Measurements from ENCODE around the gene LIPE. TPM values are rescaled to one million over a fixed set of nuclear protein-coding genes. Genes with fewer than 3 reads are reported as not detected.

Gene LIPE
- total RNA-seq, 1 donor from 2014 or later: 9.1 TPM

GRCh38 chr19:42378225-42379215 lies 48.7 kb downstream of the LIPE start:
- no peak for DNase-seq (ENCODE audit: low read depth, low spot score)

- DNase-seq (ENCODE audit: low read depth, low spot score): no peak
Measured at GRCh38 chr19:42376177-42376555, 51.0 kb downstream of the LIPE start.

- no peak for DNase-seq (ENCODE audit: low read depth, low spot score)
Measured at GRCh38 chr19:42375415-42376176, 51.6 kb downstream of the LIPE start.

DNA sequence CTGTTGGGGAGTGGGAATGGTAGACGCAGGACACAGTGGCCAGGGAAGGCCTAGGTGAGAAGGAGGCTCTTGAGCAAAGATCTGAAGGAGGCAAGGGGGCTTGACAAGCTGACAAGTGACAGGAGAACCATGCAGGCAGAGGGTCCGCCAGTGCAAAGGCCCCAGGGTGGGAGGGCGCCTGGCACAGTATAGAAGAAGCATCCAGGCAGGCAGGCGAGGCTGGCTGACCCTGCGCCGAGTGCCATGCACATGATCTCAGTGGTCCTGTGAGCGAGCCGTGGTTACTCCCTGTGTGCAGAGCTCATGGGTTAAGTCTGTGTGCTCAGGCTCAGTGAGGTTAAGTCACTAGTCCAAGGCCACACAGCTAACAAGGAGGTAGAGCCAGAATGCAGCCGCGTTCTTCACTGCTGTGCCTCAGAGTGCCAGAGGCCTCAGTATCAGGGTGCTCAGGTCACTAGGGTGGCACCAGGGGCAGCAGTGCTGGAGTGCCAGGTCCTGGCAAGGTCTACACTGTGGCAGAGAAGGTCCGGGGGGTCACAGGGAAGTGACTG lies 52.3 kb downstream of the LIPE start:
- DNase-seq (ENCODE audit: low read depth, low spot score): no peak

DNA sequence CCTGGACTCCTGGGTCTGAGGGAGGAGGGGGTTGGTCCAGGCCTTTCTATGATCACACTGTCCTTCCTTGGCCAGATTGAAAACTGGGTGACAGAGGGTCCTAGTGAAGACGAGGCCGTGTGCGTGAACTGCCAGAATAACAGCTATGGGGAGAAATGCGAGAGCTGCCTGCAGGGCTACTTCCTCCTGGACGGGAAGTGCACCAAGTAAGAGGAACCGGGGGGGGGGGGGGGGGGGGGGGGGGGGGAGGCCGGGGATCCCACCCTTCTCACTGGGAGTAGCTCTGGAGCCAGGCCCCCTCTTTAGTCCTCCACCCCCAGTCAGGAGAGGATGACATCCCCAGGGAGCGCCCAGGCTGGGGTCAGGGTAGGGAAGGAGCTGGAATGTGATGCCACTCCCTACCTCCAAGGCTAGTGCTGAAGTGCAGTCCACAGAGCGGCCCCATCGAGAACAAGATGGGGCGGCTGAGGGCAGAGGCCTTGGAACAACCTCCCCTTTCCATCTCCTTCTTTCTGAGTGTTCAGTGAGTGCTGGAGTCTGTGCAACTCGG lies 56.5 kb downstream of the LIPE start:
- no peak for DNase-seq (ENCODE audit: low read depth, low spot score)

- no peak for DNase-seq (ENCODE audit: low read depth, low spot score)
Measured at GRCh38 chr19:42370068-42370520, 57.1 kb downstream of the LIPE start.

DNA sequence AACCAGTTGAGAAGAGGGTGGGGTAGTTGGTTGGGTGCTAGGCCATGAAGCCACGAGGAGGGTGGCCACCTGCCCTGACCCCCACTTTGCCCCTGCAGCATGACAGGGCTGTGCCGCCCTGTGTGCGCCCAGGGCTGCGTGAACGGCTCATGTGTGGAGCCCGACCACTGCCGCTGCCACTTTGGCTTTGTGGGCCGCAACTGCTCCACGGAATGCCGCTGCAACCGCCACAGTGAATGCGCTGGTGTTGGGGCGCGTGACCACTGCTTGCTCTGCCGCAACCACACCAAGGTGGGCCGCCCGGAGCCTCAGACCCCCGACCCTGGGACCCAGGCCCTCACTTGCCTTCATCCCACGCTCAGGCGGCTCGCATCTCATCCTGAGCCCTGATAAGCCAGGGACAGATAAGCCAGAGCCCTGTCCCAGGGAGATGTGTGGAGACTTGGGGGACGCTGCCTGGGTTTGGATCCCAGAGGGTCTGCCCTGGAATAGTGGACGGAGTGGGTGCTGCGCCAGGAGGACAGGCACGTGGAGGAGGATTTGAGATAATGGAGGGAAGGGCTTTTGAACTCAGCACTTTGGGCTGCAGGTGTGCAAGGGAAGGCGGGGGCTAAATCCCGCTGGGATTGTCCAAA lies 57.6 kb downstream of the LIPE start:
- DNase-seq (ENCODE audit: low read depth, low spot score): no peak

DNA sequence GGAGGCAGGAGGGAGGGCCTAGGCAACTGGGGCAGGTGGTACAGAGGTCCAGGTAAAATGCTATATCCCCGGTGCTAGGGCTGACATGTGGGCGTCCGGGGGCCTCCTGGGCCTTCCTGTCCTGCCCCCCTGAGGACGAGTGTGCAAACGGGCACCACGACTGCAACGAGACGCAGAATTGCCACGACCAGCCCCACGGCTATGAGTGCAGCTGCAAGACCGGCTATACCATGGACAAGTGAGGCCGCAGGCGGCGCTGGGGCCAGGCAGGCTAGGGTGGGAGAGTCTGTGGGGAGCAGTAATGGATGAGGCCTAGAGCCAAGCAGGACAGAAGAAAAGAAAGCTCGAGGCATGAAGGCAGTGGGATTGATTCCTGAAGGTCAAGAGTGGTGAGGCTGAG lies 58.4 kb downstream of the LIPE start:
- DNase-seq (ENCODE audit: low read depth, low spot score): no peak

- no peak for DNase-seq (ENCODE audit: low read depth, low spot score)
Measured at GRCh38 chr19:42368360-42368759, 58.8 kb downstream of the LIPE start.

DNA sequence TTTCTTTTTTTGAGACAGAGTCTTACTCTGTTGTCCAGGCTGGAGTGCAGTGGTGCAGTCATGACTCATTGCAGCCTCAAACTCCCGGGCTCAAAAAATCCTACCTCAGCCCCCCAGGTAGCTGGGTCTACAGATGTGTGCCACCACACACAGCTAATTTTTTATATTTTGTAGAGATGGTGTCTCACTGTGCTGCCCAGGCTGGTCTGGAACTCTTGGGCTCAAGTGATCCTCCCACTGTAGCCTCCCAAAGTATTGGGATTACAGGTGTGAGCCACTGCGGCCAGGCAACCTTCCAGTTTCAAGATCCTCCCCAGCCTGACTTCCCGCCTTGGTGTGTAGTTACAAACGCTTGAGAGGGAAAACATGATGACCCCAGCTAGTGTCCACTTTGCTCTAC lies 59.3 kb downstream of the LIPE start:
- DNase-seq (ENCODE audit: low read depth, low spot score): no peak

DNA sequence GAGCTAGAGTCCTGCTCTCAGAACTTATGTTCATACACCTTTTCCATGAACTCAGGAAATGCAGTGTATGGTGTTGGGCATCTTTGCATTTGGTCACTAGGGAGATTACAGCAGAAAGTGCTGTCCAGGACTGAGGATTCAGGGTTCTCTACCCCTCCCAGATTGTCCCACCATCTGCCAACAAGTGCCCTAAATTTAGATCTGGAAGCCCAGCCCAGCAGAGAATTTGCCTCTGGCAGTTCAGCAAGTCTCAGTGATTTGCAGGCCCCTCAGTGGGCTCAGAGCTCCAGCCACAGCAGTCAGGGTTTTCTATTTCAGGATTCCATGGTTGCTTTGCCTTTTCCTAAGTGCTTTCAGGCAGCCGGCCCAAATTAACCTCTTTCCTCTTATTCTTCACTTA lies 60.5 kb downstream of the LIPE start:
- DNase-seq (ENCODE audit: low read depth, low spot score): no peak

DNA sequence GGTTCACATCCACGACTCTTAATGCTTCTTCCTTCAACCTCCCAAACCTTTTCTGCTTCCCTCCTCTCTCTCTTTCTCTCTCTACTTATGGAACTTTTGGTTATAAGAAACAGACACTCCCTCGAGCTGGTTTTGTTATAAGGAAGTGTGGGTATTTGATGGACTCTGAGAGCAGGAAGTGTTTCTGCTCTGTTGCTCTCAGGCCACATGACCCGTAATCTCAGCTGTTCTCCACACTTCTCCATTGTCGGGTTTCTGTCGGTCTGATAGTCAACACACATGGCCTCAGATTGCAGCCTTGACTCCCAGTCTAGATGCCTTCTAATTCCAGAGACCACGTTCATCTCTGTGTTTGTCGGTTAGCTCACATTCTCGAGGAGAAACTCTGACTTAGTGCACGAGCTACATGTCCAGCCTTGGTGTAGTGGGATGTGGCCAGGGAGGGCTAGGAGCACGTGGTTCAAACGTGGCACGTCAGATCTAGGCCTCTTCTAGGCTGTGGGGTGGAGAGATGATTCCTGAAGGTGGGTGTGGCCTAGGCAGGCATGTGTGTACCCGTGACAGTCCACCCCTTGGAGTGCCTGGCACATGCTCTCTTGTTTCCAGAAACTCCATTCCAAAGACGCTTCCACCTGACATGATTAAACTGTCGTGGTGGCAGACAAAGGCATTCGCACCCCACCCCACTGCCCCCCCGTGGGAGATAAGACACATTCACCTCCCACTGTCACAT lies 63.4 kb downstream of the LIPE start:
- no peak for DNase-seq (ENCODE audit: low read depth, low spot score)

DNA sequence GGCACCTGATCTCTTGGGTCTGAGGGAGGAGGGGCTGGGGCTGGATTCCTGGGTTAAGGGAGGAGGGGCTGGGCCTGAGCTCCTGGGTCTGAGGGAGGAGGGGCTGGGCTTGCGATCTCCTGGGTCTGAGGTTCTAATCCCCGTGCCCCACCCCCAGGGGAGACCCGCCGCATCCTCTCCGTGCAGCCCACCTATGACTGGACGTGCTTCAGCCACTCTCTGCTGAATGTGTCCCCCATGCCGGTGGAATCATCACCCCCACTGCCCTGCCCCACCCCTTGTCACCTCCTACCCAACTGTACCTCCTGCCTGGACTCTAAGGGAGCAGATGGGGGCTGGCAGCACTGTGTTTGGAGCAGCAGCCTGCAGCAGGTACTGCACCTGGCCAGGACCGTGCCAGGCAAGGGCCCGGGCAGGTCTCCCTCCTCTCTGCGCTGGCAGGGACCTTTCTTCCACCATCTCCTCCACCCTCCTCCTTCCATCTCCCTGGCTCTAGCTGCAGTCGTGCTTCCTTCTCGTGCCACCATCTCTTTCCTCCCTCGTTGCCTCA lies 64.2 kb downstream of the LIPE start:
- no peak for DNase-seq (ENCODE audit: low read depth, low spot score)

DNA sequence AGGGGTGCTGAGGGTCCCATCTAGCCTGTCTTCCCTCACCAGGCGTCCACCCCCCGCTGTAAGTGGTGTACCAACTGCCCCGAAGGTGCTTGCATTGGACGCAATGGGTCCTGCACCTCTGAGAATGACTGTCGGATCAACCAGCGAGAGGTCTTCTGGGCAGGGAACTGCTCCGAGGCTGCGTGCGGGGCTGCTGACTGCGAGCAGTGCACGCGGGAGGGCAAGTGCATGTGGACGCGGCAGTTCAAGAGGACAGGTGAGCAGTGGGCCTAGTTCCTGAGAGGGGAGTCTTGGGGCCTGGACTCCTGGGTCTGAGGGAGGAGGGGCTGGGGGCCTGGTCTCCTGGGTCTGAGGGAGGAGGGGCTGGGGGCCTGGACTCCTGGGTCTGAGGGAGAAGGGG lies 64.8 kb downstream of the LIPE start:
- DNase-seq (ENCODE audit: low read depth, low spot score): no peak

GRCh38 chr19:42361545-42361910 lies 65.7 kb downstream of the LIPE start:
- no peak for DNase-seq (ENCODE audit: low read depth, low spot score)

DNA sequence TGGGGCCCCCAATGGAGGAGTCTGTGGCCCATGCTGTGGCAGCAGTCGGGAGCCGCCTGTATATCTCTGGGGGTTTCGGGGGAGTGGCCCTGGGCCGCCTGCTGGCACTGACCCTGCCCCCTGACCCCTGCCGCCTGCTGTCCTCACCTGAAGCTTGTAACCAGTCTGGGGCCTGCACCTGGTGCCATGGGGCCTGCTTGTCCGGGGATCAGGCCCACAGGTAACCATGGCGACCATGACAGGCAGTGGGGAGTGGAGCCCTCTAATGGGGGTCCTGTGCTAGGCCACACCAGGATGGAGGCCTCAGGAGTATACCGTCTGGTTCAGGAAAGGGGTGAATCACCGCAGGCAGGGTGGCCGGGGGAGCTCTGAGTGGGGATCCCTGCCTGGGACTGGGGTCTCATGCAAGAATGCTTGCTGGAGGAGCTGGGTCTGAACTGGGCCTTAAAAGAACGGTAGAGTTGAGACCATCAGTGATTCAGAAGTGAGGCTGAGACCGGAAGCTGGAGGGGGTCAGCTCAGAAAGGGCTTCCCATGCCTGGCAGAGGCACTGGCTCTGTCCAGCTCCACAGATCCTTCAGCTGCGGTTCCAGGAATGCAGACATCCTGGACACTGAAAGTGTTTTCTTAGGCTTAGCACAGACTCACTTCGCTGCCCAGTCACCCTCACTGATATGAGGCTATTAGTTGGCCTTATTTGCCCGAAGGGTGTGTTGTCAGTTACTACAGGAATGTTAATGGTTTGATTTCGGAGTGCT lies 66.2 kb downstream of the LIPE start:
- no peak for DNase-seq (ENCODE audit: low read depth, low spot score)

DNA sequence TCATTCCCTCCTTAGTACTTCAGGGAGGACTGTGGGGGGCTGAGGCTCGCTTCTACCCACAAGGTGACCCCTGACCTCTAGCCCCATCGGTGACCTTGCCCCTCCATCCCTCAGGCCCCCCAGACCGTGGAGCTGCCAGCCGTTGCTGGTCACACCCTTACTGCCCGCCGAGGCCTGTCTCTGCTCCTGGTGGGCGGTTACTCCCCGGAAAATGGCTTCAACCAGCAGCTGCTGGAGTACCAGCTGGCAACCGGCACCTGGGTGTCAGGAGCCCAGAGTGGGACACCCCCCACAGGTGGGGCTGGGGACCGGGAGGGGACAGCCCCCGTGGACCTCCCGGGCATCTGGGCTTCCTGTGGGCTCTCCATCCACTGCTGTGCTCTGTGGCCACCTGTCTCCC lies 69.9 kb downstream of the LIPE start:
- DNase-seq (ENCODE audit: low read depth, low spot score): no peak

DNA sequence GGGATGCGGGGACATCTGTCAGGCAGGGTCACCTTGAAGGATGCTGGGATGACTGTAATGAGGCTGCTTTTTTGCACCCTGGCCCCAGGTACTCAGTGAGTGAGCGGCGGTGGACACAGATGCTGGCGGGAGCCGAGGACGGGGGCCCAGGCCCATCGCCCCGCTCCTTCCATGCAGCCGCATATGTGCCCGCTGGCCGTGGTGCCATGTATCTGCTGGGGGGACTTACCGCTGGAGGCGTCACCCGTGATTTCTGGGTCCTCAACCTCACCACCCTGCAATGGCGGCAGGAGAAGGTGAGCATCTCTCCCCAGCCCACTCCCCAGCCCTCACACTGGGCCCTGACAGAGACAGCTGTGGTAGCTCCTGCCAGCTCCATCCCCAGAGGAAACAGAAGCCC lies 70.5 kb downstream of the LIPE start:
- no peak for DNase-seq (ENCODE audit: low read depth, low spot score)

- DNase-seq (ENCODE audit: low read depth, low spot score): no peak
Measured at GRCh38 chr19:42355896-42356295, 71.3 kb downstream of the LIPE start.

Data from pulmonary artery endothelial cell (primary cell).